ENCODE data around the gene RTN4R.

The RTN4R gene

GRCh38 chr22:20211997-20212753 is 55.9 kb downstream of the RTN4R start:
- DNase-seq, result no peak

DNA sequence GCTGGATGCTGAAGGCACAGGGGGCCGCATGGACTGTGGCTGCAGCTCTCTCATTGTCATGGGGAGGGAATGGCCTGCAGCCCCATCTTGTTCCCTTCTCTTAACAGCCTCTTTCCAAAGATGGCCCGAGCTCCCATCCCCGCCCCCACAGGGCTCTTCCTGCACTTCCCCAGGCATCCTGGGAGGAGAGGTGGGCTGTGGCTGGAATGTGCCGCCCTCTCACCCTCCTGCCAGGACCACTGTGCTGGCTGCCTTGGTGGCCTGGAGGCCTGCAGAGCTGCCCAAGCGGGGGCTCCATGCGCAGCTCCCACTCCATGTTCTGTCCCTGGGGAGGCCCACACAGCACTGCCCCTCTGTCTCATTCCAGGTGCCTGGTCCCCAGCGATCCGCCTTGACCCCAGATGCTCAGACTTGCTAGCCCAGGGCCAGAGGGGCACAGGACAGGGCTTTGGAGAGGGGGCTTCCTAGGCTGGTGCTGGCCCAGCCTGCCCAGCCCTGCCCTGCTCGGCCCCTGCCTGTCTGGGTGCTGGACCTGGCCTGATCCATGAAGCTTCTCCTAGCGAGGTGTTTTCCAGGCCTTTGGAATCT is 56.6 kb downstream of the RTN4R start:
- DNase-seq, result no peak

GRCh38 chr22:20210473-20211059 is 57.6 kb downstream of the RTN4R start:
- no peak for DNase-seq

DNA sequence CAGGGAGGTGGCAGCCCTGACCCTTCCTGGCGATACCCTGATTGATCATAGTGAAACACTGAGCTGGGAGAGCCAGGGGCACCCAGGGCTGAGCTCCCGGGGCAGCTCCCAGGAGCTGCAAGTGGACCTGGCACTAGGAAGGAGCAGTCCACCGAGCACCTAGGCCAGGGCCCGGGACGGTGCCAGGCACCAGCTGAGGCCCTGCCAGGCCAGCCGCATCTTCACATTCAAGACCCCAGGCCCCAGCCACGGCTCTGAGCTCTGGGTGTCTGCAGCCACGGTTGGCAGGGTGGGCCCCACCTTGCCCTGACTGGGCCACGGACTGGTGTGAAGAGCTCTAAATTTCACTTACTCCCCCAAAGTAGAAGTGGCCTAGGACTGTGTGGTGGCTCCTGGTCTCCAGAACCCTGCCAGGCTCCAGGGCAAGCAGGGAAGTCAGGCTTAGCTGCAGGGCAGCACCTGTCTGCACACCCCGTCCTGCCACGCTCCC is 58.3 kb downstream of the RTN4R start:
- DNase-seq, result no peak

DNA sequence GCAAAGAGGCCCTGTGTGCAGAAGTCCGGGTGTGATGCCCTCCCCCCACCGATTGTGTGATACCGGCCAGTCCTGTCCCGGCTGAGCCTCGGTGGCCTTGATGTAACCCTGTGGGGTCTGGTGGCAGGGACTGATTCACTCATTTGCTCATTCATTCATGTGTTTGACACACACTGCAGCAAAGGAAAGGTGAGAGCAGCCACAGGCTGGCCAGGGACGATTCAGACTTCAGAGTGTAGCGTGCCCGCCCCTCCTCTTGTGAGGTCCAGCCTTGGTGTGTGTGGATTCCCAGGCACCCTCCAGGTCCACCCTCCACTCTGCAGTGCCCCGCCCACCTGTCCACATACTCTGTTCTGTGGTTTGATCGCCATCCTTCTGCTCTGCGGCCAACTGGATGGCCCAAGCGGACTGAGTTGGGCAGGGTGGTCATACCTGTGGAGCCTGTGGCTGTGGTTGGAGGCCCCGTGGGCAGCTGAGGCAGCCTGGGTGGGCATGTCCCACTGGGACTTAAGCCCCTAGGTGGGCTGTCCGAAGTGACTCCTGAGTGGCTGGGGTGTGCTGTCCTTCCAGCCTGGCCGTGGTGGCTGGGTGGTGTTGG is 59.3 kb downstream of the RTN4R start:
- DNase-seq, result no peak

DNA sequence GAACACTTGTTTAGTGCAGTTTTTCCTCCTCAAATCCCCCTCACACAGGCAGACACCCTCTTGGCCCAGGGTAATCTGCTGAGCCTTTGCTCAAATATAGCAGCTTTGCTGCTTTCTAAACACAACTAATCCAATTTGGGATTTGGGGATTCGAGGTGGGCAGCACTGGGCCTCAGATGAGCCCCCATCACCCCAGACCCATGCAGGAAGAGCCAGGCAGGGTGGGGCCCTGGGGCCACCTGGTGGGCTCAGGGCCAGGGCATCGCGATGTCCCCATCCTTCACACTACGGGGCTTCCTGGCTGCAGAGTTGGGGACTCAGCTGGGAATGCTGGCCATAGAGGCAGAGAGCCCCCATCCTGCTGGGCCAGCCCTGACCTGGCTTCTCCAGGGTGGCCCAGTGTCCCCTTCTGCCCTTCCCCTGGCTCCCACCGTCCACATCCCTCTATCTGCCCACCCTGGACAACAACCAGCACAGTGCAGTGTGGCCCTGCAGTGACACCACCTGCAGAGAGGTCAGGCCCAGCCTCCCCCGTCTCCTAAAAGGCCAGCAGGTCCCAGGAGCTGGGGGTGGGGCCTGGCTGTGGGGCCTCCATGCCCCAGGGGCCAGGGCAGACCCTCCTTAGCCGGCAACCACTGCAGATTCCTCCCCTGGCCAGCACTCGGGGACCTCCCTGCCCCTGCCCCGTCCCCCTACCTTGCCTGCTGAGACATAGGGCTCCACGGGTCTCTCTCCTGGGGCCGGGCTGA is 60.7 kb downstream of the RTN4R start:
- DNase-seq, result no peak

DNA sequence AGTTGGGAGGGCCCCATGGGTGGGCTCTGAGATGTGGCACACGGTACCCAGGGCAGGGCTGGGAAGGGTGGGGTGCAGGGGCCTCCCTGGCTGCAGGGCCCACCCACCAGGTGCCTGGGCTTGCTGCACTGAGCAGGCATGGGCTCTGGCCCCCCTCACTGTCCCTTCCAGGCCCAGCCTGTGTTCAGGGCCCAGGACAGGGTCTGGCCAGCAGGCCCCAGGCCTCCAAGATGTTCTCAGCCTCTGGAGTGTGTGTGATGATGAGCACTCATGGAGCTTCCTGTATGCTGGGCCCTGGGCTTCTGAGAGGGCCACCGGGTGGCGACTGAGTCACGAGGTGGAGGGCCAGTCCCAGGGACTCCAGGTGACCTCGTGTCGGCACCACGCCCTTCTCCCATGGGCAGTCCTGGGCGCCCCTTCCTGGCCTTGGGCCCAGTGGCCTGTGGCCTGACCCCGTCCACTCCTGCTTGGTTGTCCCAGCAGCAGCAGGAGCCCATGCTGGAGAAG is 61.4 kb downstream of the RTN4R start:
- peak; percentile 56 for DNase-seq

- peak; percentile 78 for DNase-seq
These were observed 62.0 kb downstream of the RTN4R start for GRCh38 chr22:20205964-20206708.

DNA sequence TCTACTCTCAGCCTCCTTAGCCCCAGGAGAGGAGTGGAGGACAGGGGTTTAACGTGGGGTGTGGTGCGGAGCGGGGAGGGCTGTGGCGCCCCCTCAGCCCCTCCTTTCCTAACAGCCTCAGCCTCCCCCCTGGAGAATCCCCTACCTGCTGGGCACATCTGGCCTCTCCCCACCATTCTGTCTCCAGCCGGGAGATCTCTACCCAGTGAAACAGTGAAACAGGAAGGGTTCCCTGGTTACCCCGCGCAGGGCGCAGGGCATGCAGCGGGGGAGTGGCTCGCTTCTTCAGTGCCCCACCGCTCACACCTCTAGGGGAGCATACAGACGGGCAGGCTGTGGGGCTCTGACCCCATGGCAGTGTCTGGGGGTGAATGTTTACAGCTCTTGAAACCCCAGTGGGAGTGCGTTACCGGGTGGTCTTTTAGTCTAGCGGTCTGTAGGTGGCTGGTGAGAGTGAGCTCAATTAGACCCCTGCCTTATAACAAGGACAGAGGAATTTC is 62.6 kb downstream of the RTN4R start:
- no peak for DNase-seq

- no peak for DNase-seq
These were observed 63.3 kb downstream of the RTN4R start for GRCh38 chr22:20204806-20205205.

- DNase-seq, result no peak
These were observed 63.8 kb downstream of the RTN4R start for GRCh38 chr22:20204311-20204710.

DNA sequence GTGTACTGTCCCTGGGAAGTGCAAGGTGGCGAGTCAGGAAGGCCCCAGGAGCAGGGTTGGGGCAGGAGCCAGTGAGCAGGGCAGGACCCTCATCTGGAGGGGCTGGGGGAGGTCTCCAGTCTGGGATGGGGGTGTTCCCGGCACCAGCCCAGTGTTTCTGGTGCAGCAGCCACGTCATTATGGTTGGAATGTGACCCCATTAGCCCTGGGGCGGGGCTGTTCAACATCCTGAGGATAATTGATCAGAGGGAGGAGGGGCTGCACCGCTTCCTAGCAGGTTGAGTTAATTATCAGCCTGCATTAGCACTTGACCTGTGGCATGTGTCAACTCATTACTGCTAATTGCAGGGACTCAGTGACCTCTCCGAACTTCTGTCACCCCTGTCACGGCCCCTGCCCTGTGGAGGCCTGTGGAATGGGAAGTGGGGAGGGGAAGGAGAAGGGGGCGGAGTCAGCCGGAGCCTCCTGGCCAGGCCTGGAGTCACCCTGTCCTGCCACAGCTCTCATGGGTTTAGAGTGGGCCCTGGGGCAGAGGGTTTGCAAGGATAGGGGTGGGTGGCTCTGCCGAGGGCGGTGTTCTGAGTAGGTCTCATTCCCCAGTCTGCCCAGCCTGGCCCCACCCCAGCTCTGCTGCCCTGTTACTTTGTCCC is 64.4 kb downstream of the RTN4R start:
- DNase-seq, result no peak

DNA sequence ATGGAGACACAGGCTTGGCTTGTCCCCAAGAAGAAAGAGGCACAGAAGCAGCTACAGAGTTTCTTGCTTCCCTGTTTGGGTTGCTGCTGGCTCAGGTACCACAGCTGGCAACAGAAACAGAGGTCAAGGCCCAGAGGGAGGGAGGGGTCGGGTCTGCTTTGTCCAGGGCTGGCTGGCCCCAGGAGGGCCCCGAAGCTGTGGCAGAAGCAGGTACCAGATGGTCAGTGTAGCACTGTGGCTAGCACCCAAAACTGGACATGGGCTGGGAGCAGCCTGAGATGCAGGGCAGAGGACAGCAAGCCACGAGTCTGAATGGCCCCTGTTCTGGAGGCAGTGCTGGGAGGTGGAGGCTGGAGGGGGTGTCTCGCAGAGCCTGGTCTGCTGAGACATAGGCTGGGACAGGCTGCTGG is 65.0 kb downstream of the RTN4R start:
- DNase-seq, result no peak

DNA sequence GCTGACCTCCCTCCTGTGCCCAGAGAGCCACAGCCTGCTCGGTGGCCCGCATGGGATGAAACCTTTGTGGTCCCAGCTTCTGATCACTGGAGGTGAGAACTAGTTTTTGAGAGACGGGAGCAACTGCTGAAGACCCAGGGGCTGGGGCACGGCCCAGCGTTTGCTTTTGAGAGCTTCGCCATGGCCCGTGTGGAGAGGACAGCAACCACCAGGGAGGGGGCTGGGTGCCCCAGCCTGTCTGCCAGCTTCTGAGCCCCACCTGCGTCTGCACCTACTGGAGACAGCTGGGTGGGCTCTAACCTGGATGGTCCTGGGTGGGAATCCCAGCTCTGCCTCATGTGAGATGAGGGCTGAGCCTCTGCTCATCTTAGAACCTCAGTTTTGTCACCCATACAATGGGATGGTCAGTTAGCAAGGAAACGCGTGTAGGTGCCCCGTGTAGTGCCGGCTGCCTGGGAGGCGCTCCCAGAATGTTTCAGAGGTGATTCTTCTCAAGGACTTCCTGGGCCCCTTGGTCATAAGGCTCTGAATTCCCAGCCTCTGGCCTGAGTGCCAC is 66.2 kb downstream of the RTN4R start:
- DNase-seq, result no peak

DNA sequence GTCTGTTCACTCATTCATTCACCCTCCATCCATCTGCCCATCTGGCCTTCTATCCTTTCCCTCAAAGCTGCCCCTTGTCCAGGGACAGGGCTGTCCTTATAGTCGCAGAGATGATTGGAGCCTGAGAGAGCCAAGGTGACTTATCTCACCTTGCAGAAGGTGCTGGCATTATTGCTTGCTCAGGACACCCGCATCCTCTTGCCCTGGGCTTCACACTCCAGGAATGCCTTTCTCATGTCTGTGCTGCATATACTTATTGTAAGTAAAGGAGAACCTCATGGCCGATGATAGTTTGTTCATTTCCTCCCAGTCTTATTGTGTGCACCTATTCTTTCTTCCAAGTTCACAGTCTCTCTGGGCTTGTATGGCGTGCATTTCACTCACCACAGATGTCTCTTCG is 68.2 kb downstream of the RTN4R start:
- DNase-seq, result no peak

DNA sequence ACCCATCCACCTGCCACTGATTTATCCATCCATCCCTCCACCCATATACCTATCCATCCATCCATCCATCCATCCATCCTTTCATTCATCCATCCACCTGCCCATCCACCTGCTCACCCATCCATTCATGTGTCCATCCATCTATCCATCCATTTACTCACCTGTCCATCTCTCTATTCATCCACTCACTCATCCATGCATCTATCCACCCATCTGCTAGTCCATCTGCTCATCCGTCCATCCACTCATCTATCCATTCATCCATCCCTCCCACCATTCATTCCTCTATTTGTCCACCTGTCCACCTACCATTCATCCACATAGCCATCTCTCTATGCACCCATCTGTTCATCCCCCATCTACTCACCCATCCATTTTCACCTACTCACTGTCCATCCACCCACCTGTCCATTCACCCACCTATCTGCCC is 68.7 kb downstream of the RTN4R start:
- no peak for DNase-seq

GRCh38 chr22:20198557-20199319 is 69.4 kb downstream of the RTN4R start:
- DNase-seq, result no peak

GRCh38 chr22:20197407-20198030 is 70.6 kb downstream of the RTN4R start:
- DNase-seq, result no peak

GRCh38 chr22:20196094-20196842 is 71.8 kb downstream of the RTN4R start:
- no peak for DNase-seq
